Measurements from ENCODE around the gene CDC20. TPM values are rescaled to one million over a fixed set of nuclear protein-coding genes. Genes with fewer than 3 reads are reported as not detected.

CDC20 gene
- total RNA-seq, 1 donor from 2014 or later, result 0.99 TPM

GRCh38 chr1:43317817-43318471 lies 40.8 kb upstream of the CDC20 start:
- no peak for DNase-seq
- no peak for TF ChIP-seq CTCF (IDR thresholded peaks at IDR 0.05; ENCODE audit: borderline replicate concordance)
- H3K27ac ChIP-seq (replicated peaks), result no peak overlapping the region

GRCh38 chr1:43318831-43319230 lies 40.0 kb upstream of the CDC20 start:
- no peak overlapping the region for H3K27ac ChIP-seq (replicated peaks)
- no peaks in the 10 kb centered on the region for H3K9me3 ChIP-seq (replicated peaks)
- peaks cover 4% of the 10 kb centered on the region for H3K4me1 ChIP-seq
- no peak for DNase-seq
- no peak for TF ChIP-seq CTCF (IDR thresholded peaks at IDR 0.05; ENCODE audit: borderline replicate concordance)
- intact Hi-C loops (cut with micrococcal nuclease), result no loop called here
- no peaks in the 10 kb centered on the region for H3K27me3 ChIP-seq (ENCODE audit: low read depth)
- H3K4me3 ChIP-seq, result no peak overlapping the region
- H3K36me3 ChIP-seq, result peaks cover 25% of the 10 kb centered on the region

More at GRCh38 chr1:43317817-43318471, 40.8 kb upstream of the CDC20 start:
- Histone ChIP-seq H3K4me1 (peaks cover 4% of the 10 kb centered on the region), H3K36me3 (peaks cover 22% of the 10 kb centered on the region), H3K4me3 (no peak overlapping the region), H3K27me3 (ENCODE audit: low read depth) (no peaks in the 10 kb centered on the region), H3K9me3 (replicated peaks) (no peaks in the 10 kb centered on the region)
- intact Hi-C loops (cut with micrococcal nuclease), result no loop called here

GRCh38 chr1:43319288-43319687 lies 39.5 kb upstream of the CDC20 start:
- peaks cover 30% of the 10 kb centered on the region for H3K36me3 ChIP-seq
- intact Hi-C loops (cut with micrococcal nuclease), result no loop called here
- no peaks in the 10 kb centered on the region for H3K27me3 ChIP-seq (ENCODE audit: low read depth)
- TF ChIP-seq CTCF (IDR thresholded peaks at IDR 0.05; ENCODE audit: borderline replicate concordance), result no peak
- H3K4me1 ChIP-seq, result peaks cover 4% of the 10 kb centered on the region
- no peak overlapping the region for H3K4me3 ChIP-seq
- peaks cover under 1% of the 10 kb centered on the region for H3K9me3 ChIP-seq (replicated peaks)
- no peak for DNase-seq
- H3K27ac ChIP-seq (replicated peaks), result no peak overlapping the region

- intact Hi-C loops (cut with micrococcal nuclease), result no loop called here
- H3K27ac ChIP-seq (replicated peaks), result no peak overlapping the region
- H3K4me1 ChIP-seq, result peaks cover 4% of the 10 kb centered on the region
- no peaks in the 10 kb centered on the region for H3K27me3 ChIP-seq (ENCODE audit: low read depth)
- DNase-seq, result no peak
- H3K9me3 ChIP-seq (replicated peaks), result peaks cover 5% of the 10 kb centered on the region
- H3K4me3 ChIP-seq, result no peak overlapping the region
- peaks cover 35% of the 10 kb centered on the region for H3K36me3 ChIP-seq
- no peak for TF ChIP-seq CTCF (IDR thresholded peaks at IDR 0.05; ENCODE audit: borderline replicate concordance)
Measured at GRCh38 chr1:43319766-43320165, 39.0 kb upstream of the CDC20 start.

- TF ChIP-seq CTCF (IDR thresholded peaks at IDR 0.05; ENCODE audit: borderline replicate concordance), result no peak
- Histone ChIP-seq H3K27me3 (ENCODE audit: low read depth) (no peaks in the 10 kb centered on the region), H3K4me1 (no peaks in the 10 kb centered on the region), H3K27ac (replicated peaks) (no peak overlapping the region), H3K9me3 (replicated peaks) (peaks cover 21% of the 10 kb centered on the region), H3K36me3 (peaks cover 44% of the 10 kb centered on the region), H3K4me3 (no peak overlapping the region)
- intact Hi-C loops (cut with micrococcal nuclease), result no loop called here
- no peak for DNase-seq
Measured at GRCh38 chr1:43321331-43321891, 37.4 kb upstream of the CDC20 start.

Data from left ventricle myocardium inferior (tissue), 1 donor.